DND-41 (cell line): Measurements from ENCODE around the gene SRP68.
"Not testable (repeated sequence)": the region's sequence is repeated elsewhere in the genome, so short reads cannot be mapped to it uniquely, and the experiment has no call there.

Experiments used
- ATAC-seq: fragments of 200-7000 bp; cut with Tn5 transposase; 3 replicates; pipeline ENCODE4 v1.9.1; 2021; ENCODE audit warnings: low read depth; ENCODE audit not compliant: insufficient read depth
- DNase-seq: peaks from one replicate; pipeline ENCODE4 v3.0.0-alpha.2; 2020
- H2AFZ ChIP-seq: 2 replicates; pipeline ENCODE4 v1.6.0; 2012; ENCODE audit warnings: low read depth, low read length
- H3K27ac ChIP-seq: 2 replicates; pipeline ENCODE4 v1.5.1; 2012; ENCODE audit warnings: low read length, inconsistent platforms
- H3K27me3 ChIP-seq: fragments of 200-600 bp; sonication (generic); 2 replicates; pipeline ENCODE4 v1.6.0; 2012; ENCODE audit warnings: low read length, mild to moderate bottlenecking, inconsistent platforms; ENCODE audit not compliant: insufficient read depth, poor library complexity
- H3K36me3 ChIP-seq: 2 replicates; pipeline ENCODE4 v1.5.1; 2012; ENCODE audit warnings: low read length, inconsistent platforms; ENCODE audit not compliant: insufficient read depth
- H3K4me1 ChIP-seq: 2 replicates; pipeline ENCODE4 v1.5.1; 2012; ENCODE audit warnings: mild to moderate bottlenecking, low read length; ENCODE audit not compliant: insufficient read depth
- H3K4me2 ChIP-seq: 2 replicates; pipeline ENCODE4 v1.6.0; 2012; ENCODE audit warnings: mild to moderate bottlenecking, moderate library complexity, low read length, inconsistent platforms; ENCODE audit not compliant: insufficient read depth
- H3K4me3 ChIP-seq, 2 experiments: fragments of 200-600 bp in 1 of 2; shearing (Covaris generic) in 1 of 2; 2 replicates each; pipeline ENCODE4 v1.5.1; 2012 to 2016; ENCODE audit warnings: inconsistent platforms in 2 of 2, low read length in 2 of 2, mild to moderate bottlenecking in 2 of 2, low read depth in 1 of 2, moderate library complexity in 1 of 2
- H3K79me2 ChIP-seq: 2 replicates; pipeline ENCODE4 v1.6.0; 2012; ENCODE audit warnings: low read length, inconsistent platforms; ENCODE audit not compliant: insufficient read depth
- H3K9ac ChIP-seq: 2 replicates; pipeline ENCODE4 v1.6.0; 2012; ENCODE audit warnings: low read depth, mild to moderate bottlenecking, inconsistent platforms, low read length, moderate library complexity
- H3K9me3 ChIP-seq: 2 replicates; pipeline ENCODE4 v1.5.1; 2012; ENCODE audit warnings: low read length, moderate library complexity, mild to moderate bottlenecking, inconsistent platforms; ENCODE audit not compliant: insufficient read depth, severe bottlenecking
- H4K20me1 ChIP-seq: 2 replicates; pipeline ENCODE4 v1.6.0; 2012; ENCODE audit warnings: low read length; ENCODE audit not compliant: insufficient read depth
- CTCF ChIP-seq: IDR thresholded peaks from 2 replicates; pipeline ENCODE4 v1.5.1; 2012; ENCODE audit warnings: borderline replicate concordance, low read length, moderate library complexity, mild to moderate bottlenecking; ENCODE audit not compliant: poor library complexity, severe bottlenecking; ENCODE audit errors: extremely low read depth
- EZH2 ChIP-seq: IDR thresholded peaks from 3 replicates; pipeline ENCODE4 v1.6.1; 2012; ENCODE audit warnings: borderline replicate concordance, low read depth, mild to moderate bottlenecking, moderate library complexity, low read length, inconsistent platforms; ENCODE audit not compliant: severe bottlenecking

SRP68 gene

GRCh38 chr17:76065775-76066174 lies 6.5 kb downstream of the SRP68 start:
- Histone ChIP-seq H3K4me3 (no peak overlapping the region), H3K36me3 (peaks cover 81% of the 10 kb centered on the region), H3K27me3 (no peaks in the 10 kb centered on the region), H3K9me3 (no peaks in the 10 kb centered on the region), H3K9ac (no peak overlapping the region), H2AFZ (no peak overlapping the region), H3K79me2 (peaks cover 31% of the 10 kb centered on the region), H3K4me1 (peaks cover 12% of the 10 kb centered on the region), H3K4me2 (no peak overlapping the region), H3K27ac (no peak overlapping the region), H4K20me1 (peaks cover 5% of the 10 kb centered on the region; the same call in 1 of the 2 replicates)
- no peak for DNase-seq
- no peak for TF ChIP-seq CTCF
- no peak for TF ChIP-seq EZH2
- no peak for ATAC-seq

- ATAC-seq = no peak
These were observed 8.3 kb downstream of the SRP68 start for GRCh38 chr17:76063875-76064546.

DNA sequence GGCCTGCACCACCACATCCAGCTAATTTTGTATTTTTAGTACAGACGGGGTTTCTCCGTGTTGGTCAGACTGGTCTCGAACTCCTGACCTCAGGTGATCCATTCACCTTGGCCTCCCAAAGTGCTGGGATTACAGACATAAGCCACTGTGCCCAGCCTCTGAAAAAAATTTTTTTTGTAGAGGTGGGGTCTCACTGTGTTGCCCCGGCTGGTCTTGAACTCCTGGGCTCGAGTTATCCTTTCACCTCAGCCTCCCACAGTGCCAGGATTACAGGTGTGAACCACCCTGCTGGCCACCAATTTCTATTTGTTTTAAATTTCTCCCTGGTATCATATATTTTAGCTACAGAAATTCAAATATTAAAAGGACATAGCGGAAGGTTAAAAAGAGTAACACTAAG lies 14.1 kb downstream of the SRP68 start:
- not testable (repeated sequence) for H3K4me2 ChIP-seq, H4K20me1 ChIP-seq, H3K9me3 ChIP-seq, H3K9ac ChIP-seq, H3K79me2 ChIP-seq, ATAC-seq, H2AFZ ChIP-seq, H3K27ac ChIP-seq, DNase-seq, H3K4me3 ChIP-seq, H3K27me3 ChIP-seq, H3K4me1 ChIP-seq
- peaks cover 84% of the 10 kb centered on the region for H3K36me3 ChIP-seq

More at GRCh38 chr17:76063875-76064546, 8.3 kb downstream of the SRP68 start:
- Histone ChIP-seq H4K20me1 (peaks cover 5% of the 10 kb centered on the region; the same call in 1 of the 2 replicates), H3K4me2 (no peak overlapping the region), H3K4me1 (no peaks in the 10 kb centered on the region), H3K79me2 (peaks cover 13% of the 10 kb centered on the region), H2AFZ (no peak overlapping the region), H3K36me3 (peaks cover 90% of the 10 kb centered on the region), H3K9ac (no peak overlapping the region), H3K27ac (no peak overlapping the region), H3K4me3 (no peak overlapping the region), H3K27me3 (no peaks in the 10 kb centered on the region), H3K9me3 (no peaks in the 10 kb centered on the region)
- TF ChIP-seq EZH2 = no peak
- no peak for TF ChIP-seq CTCF
- DNase-seq = no peak

- peak; percentile 45 for TF ChIP-seq CTCF
- TF ChIP-seq EZH2 = no peak
- Histone ChIP-seq H3K4me1 (no peaks in the 10 kb centered on the region), H3K4me3 (no peak overlapping the region), H3K27ac (no peak overlapping the region), H2AFZ (no peak overlapping the region), H4K20me1 (no peaks in the 10 kb centered on the region), H3K9ac (no peak overlapping the region), H3K4me2 (no peak overlapping the region), H3K9me3 (no peaks in the 10 kb centered on the region), H3K36me3 (peaks cover 84% of the 10 kb centered on the region), H3K79me2 (peaks cover 14% of the 10 kb centered on the region), H3K27me3 (no peaks in the 10 kb centered on the region)
- ATAC-seq = 0 out of 3 replicates have a peak, but pooled peaks have one; percentile 40
- no peak for DNase-seq
These were observed 15.4 kb downstream of the SRP68 start for GRCh38 chr17:76056882-76057281.
